ENCODE data around the gene GPSM3.
"Not testable (repeated sequence)": the region's sequence is repeated elsewhere in the genome, so short reads cannot be mapped to it uniquely, and the experiment has no call there.

GPSM3 gene

GRCh38 chr6:32186151-32186840, 6.1 kb downstream of the GPSM3 start:
- Mint-ChIP-seq H3K36me3 (ENCODE audit: low read depth) (peaks cover 32% of the 10 kb centered on the region), H3K4me1 (peaks cover 60% of the 10 kb centered on the region), H3K4me3 (peak overlapping the region; percentile 42), H3K27ac (peak overlapping the region; percentile 87)
- ATAC-seq: peak; percentile 1
- DNase-seq, H3K9me3 Mint-ChIP-seq, H3K27me3 Mint-ChIP-seq: not testable (repeated sequence)

GRCh38 chr6:32185681-32186131, 6.7 kb downstream of the GPSM3 start:
- Mint-ChIP-seq H3K4me3 (peak overlapping the region; percentile 42), H3K36me3 (ENCODE audit: low read depth) (peaks cover 36% of the 10 kb centered on the region), H3K4me1 (peaks cover 57% of the 10 kb centered on the region), H3K27ac (peak overlapping the region; percentile 87)
- H3K27me3 Mint-ChIP-seq, H3K9me3 Mint-ChIP-seq: not testable (repeated sequence)
- DNase-seq (peak; percentile 50), ATAC-seq (peak; percentile 50)

- H3K27ac Mint-ChIP-seq: peak within 1 kb of the TSS; percentile 59
- no peak within 1 kb of the TSS for H3K4me3 Mint-ChIP-seq
- no peak for ATAC-seq
- H3K9me3 Mint-ChIP-seq: no peaks in the 10 kb centered on the region
- DNase-seq: no peak
- peaks cover 47% of the 10 kb centered on the region for H3K36me3 Mint-ChIP-seq (ENCODE audit: low read depth)
- H3K4me1 Mint-ChIP-seq: peaks cover 69% of the 10 kb centered on the region
- H3K27me3 Mint-ChIP-seq: no peaks in the 10 kb centered on the region
These were observed 8.3 kb downstream of the GPSM3 start, which contains the start of gene AGER for GRCh38 chr6:32184084-32184640. AGER (minus strand) TSS chr6:32184253; CDS start chr6:32184222, 31 bp downstream.

- no peak for DNase-seq
- Mint-ChIP-seq H3K9me3 (no peaks in the 10 kb centered on the region), H3K27me3 (no peaks in the 10 kb centered on the region), H3K27ac (peak overlapping the region; percentile 59), H3K4me3 (no peak overlapping the region), H3K36me3 (ENCODE audit: low read depth) (peaks cover 48% of the 10 kb centered on the region), H3K4me1 (peaks cover 69% of the 10 kb centered on the region)
- no peak for ATAC-seq
These were observed 8.9 kb downstream of the GPSM3 start for GRCh38 chr6:32183483-32184083.

GRCh38 chr6:32183030-32183429, 9.4 kb downstream of the GPSM3 start:
- no peaks in the 10 kb centered on the region for H3K9me3 Mint-ChIP-seq
- peaks cover 49% of the 10 kb centered on the region for H3K36me3 Mint-ChIP-seq (ENCODE audit: low read depth)
- ATAC-seq (no peak), DNase-seq (no peak)
- H3K27ac Mint-ChIP-seq: peak overlapping the region; percentile 59
- H3K4me3 Mint-ChIP-seq: no peak overlapping the region
- no peaks in the 10 kb centered on the region for H3K27me3 Mint-ChIP-seq
- peaks cover 67% of the 10 kb centered on the region for H3K4me1 Mint-ChIP-seq

GRCh38 chr6:32182555-32182981, 9.9 kb downstream of the GPSM3 start:
- Mint-ChIP-seq H3K4me1 (peaks cover 67% of the 10 kb centered on the region), H3K27me3 (no peaks in the 10 kb centered on the region), H3K27ac (peak overlapping the region; percentile 59), H3K36me3 (ENCODE audit: low read depth) (peaks cover 50% of the 10 kb centered on the region), H3K9me3 (no peaks in the 10 kb centered on the region), H3K4me3 (no peak overlapping the region)
- no peak for DNase-seq
- ATAC-seq: no peak

- H3K36me3 Mint-ChIP-seq (ENCODE audit: low read depth): peaks cover 46% of the 10 kb centered on the region
- no peak overlapping the region for H3K27ac Mint-ChIP-seq
- DNase-seq: no peak
- ATAC-seq: no peak
- peaks cover 67% of the 10 kb centered on the region for H3K4me1 Mint-ChIP-seq
- no peaks in the 10 kb centered on the region for H3K9me3 Mint-ChIP-seq
- no peaks in the 10 kb centered on the region for H3K27me3 Mint-ChIP-seq
- H3K4me3 Mint-ChIP-seq: no peak overlapping the region
These were observed 10.4 kb downstream of the GPSM3 start for GRCh38 chr6:32181915-32182529.

DNA sequence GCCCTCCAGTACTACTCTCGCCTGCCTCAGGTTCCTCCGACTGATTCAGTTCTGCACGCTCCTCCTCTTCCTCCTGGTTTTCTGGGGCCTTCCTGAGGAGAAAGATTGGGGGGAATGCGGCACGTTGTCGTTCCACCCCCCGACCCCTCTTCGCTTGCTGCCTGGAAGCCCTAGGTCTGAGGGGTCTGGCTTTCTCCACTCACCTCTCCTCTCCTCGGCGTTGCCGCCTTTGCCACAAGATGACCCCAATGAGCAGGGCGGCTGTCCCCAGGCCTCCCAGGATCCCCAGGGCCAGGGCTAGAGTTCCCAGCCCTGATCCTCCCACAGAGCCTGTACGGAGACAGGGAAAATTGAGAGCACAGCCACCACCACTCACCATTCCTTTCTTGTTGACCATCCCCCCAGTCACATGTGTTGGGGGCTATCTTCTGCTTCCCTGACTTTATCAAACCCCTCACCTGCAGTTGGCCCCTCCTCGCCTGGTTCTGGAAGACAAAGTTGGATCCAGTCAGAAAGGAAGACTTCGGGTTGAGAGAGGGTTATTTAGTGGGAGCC, 11.2 kb downstream of the GPSM3 start:
- Mint-ChIP-seq H3K27ac (peak overlapping the region; percentile 77), H3K4me3 (peak overlapping the region; percentile 55), H3K36me3 (ENCODE audit: low read depth) (peaks cover 38% of the 10 kb centered on the region), H3K9me3 (no peaks in the 10 kb centered on the region), H3K4me1 (peaks cover 67% of the 10 kb centered on the region), H3K27me3 (no peaks in the 10 kb centered on the region)
- DNase-seq (no peak), ATAC-seq (no peak)

GRCh38 chr6:32179766-32180405, 12.6 kb downstream of the GPSM3 start:
- ATAC-seq: no peak
- Mint-ChIP-seq H3K36me3 (ENCODE audit: low read depth) (peaks cover 29% of the 10 kb centered on the region), H3K27ac (peak overlapping the region; percentile 93), H3K4me3 (peak overlapping the region; percentile 96), H3K4me1 (peaks cover 64% of the 10 kb centered on the region), H3K27me3 (no peaks in the 10 kb centered on the region), H3K9me3 (no peaks in the 10 kb centered on the region)
- DNase-seq: no peak

DNA sequence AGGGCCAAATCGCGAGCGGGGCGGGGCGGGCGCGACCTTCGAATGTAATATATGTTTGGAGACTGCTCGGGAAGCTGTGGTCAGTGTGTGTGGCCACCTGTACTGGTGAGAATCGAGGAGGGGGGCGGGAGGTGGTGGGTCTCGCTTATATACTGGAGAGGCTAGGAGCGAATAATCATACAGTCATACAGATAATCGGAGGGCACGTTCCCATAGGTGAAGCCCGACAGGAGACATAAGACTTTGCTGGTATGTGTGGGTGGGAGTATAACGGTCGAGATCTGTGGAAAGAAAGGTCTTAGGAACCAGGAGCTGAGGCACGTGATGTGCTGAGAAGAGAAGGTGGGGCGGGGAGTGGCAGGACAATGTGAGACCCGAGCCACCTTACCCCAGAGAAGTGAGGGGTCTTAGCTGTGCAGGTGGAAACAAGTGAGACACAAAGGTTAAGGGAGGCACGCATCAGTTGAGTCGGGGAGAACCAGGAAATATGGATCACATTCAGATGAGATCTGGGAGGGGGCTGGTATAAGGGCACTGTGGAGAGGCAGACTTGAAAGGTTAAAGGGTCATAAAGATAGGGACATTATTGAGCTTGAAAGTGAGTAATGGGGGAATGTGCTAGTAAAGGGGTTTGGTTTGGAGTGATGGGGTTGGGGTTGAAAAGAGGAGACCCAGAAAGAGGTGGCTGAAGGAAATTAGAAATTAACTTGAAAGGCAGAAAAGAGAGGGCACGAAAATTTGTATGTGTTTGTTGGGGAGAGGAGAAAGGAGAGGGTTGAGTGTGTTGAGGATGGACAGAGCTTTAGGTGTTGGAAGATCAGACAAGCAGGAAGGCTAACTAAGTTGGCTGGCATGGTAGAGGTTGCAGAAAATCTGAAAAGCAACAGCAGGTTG, 13.6 kb downstream of the GPSM3 start:
- H3K27ac Mint-ChIP-seq: peak overlapping the region; percentile 93
- peak overlapping the region; percentile 96 for H3K4me3 Mint-ChIP-seq
- no peak for DNase-seq
- no peaks in the 10 kb centered on the region for H3K9me3 Mint-ChIP-seq
- no peak for ATAC-seq
- H3K27me3 Mint-ChIP-seq: no peaks in the 10 kb centered on the region
- H3K4me1 Mint-ChIP-seq: peaks cover 75% of the 10 kb centered on the region
- peaks cover 29% of the 10 kb centered on the region for H3K36me3 Mint-ChIP-seq (ENCODE audit: low read depth)

DNA sequence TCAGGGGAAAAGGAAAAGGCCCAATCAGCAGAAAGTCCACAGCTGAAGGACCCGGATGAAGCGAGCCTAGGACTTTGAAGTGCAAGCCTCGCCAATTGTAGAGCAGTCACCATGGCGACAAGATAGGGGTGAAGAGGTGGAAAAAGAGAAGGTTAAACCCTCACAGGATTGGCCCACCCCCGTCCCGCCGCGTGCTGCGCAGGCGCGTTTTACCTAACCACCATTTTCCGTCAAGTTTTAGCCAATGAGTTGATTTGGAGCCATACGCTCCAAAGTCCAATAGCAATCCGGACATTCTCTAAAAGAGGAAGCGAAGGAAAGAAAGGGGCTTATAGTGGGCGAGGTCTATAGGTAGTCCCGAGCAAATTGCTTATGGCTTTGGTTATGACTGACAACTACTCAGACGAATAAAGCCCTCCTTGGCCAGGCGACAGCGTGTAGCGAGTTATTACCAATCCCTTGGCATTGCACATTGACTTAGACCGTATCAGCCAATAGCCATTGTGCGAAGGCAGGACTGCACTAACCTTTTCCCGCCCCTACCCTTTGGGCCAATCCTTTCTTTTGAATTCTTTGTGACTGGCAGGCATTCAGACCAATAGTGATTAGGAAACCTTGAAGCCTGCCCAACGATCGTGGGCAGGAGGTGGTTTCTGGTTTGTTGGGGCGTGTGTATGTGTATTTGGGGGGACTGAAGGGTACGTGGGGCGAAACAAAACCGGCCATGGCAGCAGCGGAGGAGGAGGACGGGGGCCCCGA, 14.5 kb downstream of the GPSM3 start, which contains the start of gene RNF5:
Gene RNF5, plus strand, starts transcription at position 618 of the 759 bp plus-strand sequence. Its CDS starts 107 bp downstream, at position 725.
- no peaks in the 10 kb centered on the region for H3K27me3 Mint-ChIP-seq
- peaks cover 29% of the 10 kb centered on the region for H3K36me3 Mint-ChIP-seq (ENCODE audit: low read depth)
- DNase-seq: peak; percentile 89
- no peaks in the 10 kb centered on the region for H3K9me3 Mint-ChIP-seq
- H3K4me3 Mint-ChIP-seq: peak within 1 kb of the TSS; percentile 96
- H3K27ac Mint-ChIP-seq: peak within 1 kb of the TSS; percentile 93
- peaks cover 78% of the 10 kb centered on the region for H3K4me1 Mint-ChIP-seq
- ATAC-seq: peak; percentile 90

DNA sequence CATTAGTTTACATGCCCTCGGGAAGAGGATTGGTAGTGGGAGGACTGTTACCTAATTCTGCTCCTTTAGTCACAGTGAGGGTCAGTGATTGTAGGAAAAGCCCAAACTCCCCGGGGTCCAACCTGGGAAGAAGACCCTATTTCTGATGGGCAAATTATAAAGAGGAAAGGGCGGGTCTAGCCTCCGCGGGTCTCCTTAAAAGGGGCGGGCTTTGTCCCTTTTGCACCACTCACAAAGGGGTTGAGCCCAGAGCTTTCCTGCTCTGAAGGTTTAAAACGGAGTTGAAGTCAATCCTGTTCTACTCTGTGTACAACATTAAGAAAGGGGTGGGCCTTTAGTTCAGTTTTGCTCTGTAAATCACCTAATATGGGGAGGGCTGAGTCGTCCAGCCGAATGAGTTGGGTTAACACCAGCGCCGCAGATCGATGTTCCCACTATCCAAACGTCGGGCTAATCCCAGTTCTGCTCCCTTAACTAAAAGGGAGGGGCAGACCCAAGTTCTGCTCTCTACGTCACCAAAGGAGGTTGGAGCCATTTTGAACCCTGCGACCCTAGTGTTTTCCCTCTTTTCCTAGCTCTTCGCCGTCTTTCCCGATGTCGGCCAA, 15.2 kb downstream of the GPSM3 start:
- Mint-ChIP-seq H3K27me3 (no peaks in the 10 kb centered on the region), H3K4me1 (peaks cover 77% of the 10 kb centered on the region), H3K4me3 (peak overlapping the region; percentile 96), H3K27ac (peak overlapping the region; percentile 93), H3K9me3 (no peaks in the 10 kb centered on the region), H3K36me3 (ENCODE audit: low read depth) (peaks cover 26% of the 10 kb centered on the region)
- ATAC-seq (no peak), DNase-seq (peak; percentile 49)

Measured in activated naive CD8-positive, alpha-beta T cell treated with anti-CD3 and anti-CD28 coated beads, Interleukin-2, amount 50 U/mL, for 24 hours (primary cell).